ENCODE measurements around the gene C4orf36. TPM values are rescaled to one million over a fixed set of nuclear protein-coding genes. Genes with fewer than 3 reads are reported as not detected.

C4orf36 gene
- total RNA-seq, 1 donor from 2014 or later, result 2.3 TPM

DNA sequence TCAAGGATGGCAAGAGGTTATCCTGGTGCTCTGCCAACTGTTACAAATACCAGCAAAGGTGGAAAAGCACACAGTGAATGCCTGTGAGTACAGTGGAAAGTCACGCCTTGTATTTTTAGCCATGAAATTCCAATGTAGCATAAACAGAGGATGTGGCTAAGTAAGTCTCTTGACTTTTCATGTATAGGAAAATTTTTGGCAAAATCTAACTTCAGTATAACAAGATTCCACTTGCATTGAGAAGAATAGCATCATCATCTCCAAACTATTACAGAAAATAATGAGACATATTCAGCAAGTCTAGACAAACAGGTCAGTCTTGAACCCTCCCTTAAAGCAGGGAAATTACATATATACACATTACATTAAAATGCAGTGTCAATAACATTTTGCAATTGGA lies 50.9 kb downstream of the C4orf36 start:
- intact Hi-C loops (cut with DNase I), result no loop called here
- ATAC-seq (no peak), DNase-seq (no peak)

GRCh38 chr4:86840858-86841257 lies 51.4 kb downstream of the C4orf36 start:
- intact Hi-C loops (cut with DNase I), result no loop called here
- TF ChIP-seq, protein P1, sequence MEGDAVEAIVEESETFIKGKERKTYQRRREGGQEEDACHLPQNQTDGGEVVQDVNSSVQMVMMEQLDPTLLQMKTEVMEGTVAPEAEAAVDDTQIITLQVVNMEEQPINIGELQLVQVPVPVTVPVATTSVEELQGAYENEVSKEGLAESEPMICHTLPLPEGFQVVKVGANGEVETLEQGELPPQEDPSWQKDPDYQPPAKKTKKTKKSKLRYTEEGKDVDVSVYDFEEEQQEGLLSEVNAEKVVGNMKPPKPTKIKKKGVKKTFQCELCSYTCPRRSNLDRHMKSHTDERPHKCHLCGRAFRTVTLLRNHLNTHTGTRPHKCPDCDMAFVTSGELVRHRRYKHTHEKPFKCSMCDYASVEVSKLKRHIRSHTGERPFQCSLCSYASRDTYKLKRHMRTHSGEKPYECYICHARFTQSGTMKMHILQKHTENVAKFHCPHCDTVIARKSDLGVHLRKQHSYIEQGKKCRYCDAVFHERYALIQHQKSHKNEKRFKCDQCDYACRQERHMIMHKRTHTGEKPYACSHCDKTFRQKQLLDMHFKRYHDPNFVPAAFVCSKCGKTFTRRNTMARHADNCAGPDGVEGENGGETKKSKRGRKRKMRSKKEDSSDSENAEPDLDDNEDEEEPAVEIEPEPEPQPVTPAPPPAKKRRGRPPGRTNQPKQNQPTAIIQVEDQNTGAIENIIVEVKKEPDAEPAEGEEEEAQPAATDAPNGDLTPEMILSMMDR (IDR thresholded peaks at IDR 0.05), result no peak

More for the DNA sequence above, 50.9 kb downstream of the C4orf36 start:
- no peak overlapping the region for H3K4me3 ChIP-seq
- H3K36me3 ChIP-seq, result no peaks in the 10 kb centered on the region
- no peaks in the 10 kb centered on the region for H3K4me1 ChIP-seq
- H3K9me3 ChIP-seq, result no peaks in the 10 kb centered on the region
- TF ChIP-seq, protein P1 (IDR thresholded peaks at IDR 0.05), result no peak
- no peaks in the 10 kb centered on the region for H3K27me3 ChIP-seq
- no peak overlapping the region for H3K27ac ChIP-seq

DNA sequence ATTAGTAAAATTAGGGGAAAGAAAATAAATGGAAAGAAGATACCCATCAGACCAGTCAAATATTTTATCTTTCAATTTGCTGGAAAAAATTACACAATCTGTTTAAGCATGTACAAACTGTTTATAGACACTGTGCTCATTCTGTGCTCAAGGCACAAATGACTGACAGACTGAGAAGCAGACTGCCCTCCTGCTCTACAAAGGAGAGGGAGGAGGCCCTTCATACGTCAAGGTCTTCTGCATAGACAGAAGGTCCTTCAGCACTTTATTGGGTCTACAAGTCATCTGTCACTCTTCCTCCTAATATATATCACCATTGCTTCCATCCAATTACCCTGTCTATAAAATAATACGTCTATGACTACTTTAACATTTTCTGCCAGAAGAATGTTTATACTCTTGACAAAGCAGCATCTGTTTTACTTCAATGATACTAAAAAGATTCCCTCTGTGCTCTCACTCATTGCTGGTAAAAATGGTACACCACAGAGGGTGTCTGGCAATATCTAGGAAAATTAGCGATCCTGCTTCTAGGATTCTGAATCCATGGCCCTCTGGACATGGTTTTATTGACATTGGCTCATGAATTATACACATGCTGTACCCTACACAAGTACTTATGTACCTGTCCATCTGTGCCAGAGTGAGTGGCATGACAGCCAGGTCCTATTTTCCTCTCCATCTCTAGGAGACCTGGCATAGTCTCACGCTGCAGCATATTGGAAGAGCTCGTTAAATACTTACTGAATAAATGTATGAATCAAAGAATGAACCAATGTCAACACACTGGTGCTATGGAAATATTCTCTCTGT lies 54.3 kb downstream of the C4orf36 start:
- Histone ChIP-seq H3K27me3 (no peaks in the 10 kb centered on the region), H3K4me3 (no peak overlapping the region), H3K9me3 (no peaks in the 10 kb centered on the region), H3K4me1 (no peaks in the 10 kb centered on the region), H3K36me3 (no peaks in the 10 kb centered on the region), H3K27ac (no peak overlapping the region)
- intact Hi-C loops (cut with DNase I), result no loop called here
- TF ChIP-seq, protein P1 (IDR thresholded peaks at IDR 0.05), result no peak
- ATAC-seq, result peak; percentile 24
- no peak for DNase-seq

More at GRCh38 chr4:86840858-86841257, 51.4 kb downstream of the C4orf36 start:
- no peak overlapping the region for H3K27ac ChIP-seq
- no peak for ATAC-seq
- H3K27me3 ChIP-seq, result no peaks in the 10 kb centered on the region
- DNase-seq, result no peak
- no peaks in the 10 kb centered on the region for H3K4me1 ChIP-seq
- H3K4me3 ChIP-seq, result no peak overlapping the region
- H3K36me3 ChIP-seq, result no peaks in the 10 kb centered on the region
- no peaks in the 10 kb centered on the region for H3K9me3 ChIP-seq

GRCh38 chr4:86835677-86836076 lies 56.5 kb downstream of the C4orf36 start:
- H3K9me3 ChIP-seq, result no peaks in the 10 kb centered on the region
- no peak for ATAC-seq
- no peak overlapping the region for H3K4me3 ChIP-seq
- TF ChIP-seq, protein P1 (IDR thresholded peaks at IDR 0.05), result no peak
- H3K4me1 ChIP-seq, result peaks cover 8% of the 10 kb centered on the region
- H3K36me3 ChIP-seq, result no peaks in the 10 kb centered on the region
- no peak for DNase-seq
- no peak overlapping the region for H3K27ac ChIP-seq
- H3K27me3 ChIP-seq, result no peaks in the 10 kb centered on the region
- intact Hi-C loops (cut with DNase I), result no loop called here

DNA sequence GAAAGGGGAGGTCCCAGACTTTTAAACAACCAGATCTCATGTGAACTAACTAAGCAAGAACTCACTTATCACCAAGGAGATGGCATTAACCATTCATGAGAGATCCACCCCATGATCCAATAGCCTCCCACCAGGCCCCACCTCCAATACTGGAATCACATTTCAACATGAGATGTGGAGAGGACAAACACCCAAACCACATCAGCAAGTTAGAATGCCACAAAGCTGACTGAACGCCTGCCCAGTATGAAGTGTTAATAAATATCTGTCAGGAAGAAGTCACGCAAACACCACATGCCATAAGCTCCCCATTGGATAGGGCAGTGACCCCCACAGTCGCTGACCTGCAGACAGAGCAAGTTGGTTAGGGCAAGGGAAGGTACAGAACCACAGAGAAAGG lies 57.3 kb downstream of the C4orf36 start:
- Histone ChIP-seq H3K4me3 (no peak overlapping the region), H3K4me1 (peaks cover 8% of the 10 kb centered on the region), H3K36me3 (no peaks in the 10 kb centered on the region), H3K27me3 (no peaks in the 10 kb centered on the region), H3K27ac (no peak overlapping the region), H3K9me3 (no peaks in the 10 kb centered on the region)
- ATAC-seq (no peak), DNase-seq (no peak)
- TF ChIP-seq, protein P1 (IDR thresholded peaks at IDR 0.05), result no peak
- intact Hi-C loops (cut with DNase I), result no loop called here
